Measurements from ENCODE around the gene CRHBP. TPM values are rescaled to one million over a fixed set of nuclear protein-coding genes. Genes with fewer than 3 reads are reported as not detected.
"Not testable (repeated sequence)": the region's sequence is repeated elsewhere in the genome, so short reads cannot be mapped to it uniquely, and the experiment has no call there.

Gene CRHBP
- total and polyA plus RNA-seq, 2 donors from 2014 or later: 8.6 to 67.7 TPM

DNA sequence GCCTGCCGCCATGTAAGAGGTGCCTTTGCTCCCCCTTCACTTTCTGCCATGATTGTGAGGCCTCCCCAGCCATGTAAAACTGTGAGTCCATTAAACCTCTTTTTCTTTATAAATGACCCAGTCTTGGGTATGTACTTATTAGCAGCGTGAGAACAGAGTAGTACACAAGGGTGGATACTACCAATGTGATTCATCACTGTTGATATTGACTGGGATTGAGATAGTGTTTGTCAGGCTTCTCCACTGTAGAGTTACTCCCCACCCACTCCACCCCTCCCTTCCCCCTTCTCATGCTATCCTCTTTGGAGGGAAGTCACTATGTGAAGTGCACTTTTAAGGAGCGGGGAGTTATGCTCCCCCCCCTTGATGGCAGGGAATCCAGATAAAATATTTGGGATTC, 11.4 kb upstream of the CRHBP start:
- H3K9me3 ChIP-seq (ENCODE audit: control insufficient read depth in 2 of 3, insufficient read depth in 1 of 3, low read length in 3 of 3): no peaks in the 10 kb centered on the region
- FAIRE-seq (no peak), DNase-seq (no peak)
- TF ChIP-seq, protein P1, sequence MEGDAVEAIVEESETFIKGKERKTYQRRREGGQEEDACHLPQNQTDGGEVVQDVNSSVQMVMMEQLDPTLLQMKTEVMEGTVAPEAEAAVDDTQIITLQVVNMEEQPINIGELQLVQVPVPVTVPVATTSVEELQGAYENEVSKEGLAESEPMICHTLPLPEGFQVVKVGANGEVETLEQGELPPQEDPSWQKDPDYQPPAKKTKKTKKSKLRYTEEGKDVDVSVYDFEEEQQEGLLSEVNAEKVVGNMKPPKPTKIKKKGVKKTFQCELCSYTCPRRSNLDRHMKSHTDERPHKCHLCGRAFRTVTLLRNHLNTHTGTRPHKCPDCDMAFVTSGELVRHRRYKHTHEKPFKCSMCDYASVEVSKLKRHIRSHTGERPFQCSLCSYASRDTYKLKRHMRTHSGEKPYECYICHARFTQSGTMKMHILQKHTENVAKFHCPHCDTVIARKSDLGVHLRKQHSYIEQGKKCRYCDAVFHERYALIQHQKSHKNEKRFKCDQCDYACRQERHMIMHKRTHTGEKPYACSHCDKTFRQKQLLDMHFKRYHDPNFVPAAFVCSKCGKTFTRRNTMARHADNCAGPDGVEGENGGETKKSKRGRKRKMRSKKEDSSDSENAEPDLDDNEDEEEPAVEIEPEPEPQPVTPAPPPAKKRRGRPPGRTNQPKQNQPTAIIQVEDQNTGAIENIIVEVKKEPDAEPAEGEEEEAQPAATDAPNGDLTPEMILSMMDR (IDR thresholded peaks at IDR 0.05; ENCODE audit: borderline replicate concordance, extremely low read depth, insufficient read depth): no peak
- no peaks in the 10 kb centered on the region for H3K36me3 ChIP-seq (ENCODE audit: control insufficient read depth in 2 of 3, insufficient read depth in 3 of 3, low read length in 3 of 3)
- no peak overlapping the region for H3K4me3 ChIP-seq (ENCODE audit: low read length in 3 of 3)
- no peaks in the 10 kb centered on the region for H3K27me3 ChIP-seq (ENCODE audit: control insufficient read depth, insufficient read depth, low read length)
- H3K9ac ChIP-seq (ENCODE audit: low read length in 3 of 3): no peak overlapping the region
- intact Hi-C loops (cut with DNase I): no loop called here
- no peak overlapping the region for H3K27ac ChIP-seq (ENCODE audit: low read depth in 2 of 2, low read length in 2 of 2)
- no peaks in the 10 kb centered on the region for H3K4me1 ChIP-seq (ENCODE audit: control insufficient read depth in 2 of 3, insufficient read depth in 2 of 3, low read depth in 1 of 3, low read length in 3 of 3)

DNA sequence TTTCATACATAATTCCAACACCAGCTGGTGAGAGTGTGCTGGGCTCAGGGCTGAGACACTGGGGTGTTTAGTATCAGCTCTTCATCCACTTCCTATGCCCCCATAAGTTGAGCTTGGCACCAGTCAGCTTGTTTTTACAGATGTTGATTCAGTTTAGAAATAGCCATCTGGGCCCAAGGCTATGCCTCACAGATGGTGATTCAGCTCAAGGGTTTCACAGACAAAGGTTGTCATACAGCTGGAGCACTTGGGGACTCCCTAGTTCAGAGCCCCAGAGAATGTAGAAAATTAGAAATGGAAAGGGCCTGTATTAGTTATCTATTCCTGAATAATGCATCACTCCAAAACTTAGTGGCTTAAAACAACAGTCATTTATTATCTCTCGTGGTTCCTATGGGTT, 10.3 kb upstream of the CRHBP start:
- no peak for FAIRE-seq
- no peak overlapping the region for H3K9ac ChIP-seq (ENCODE audit: low read length in 3 of 3)
- no peaks in the 10 kb centered on the region for H3K4me1 ChIP-seq (ENCODE audit: control insufficient read depth in 2 of 3, insufficient read depth in 2 of 3, low read depth in 1 of 3, low read length in 3 of 3)
- DNase-seq: no peak
- H3K27ac ChIP-seq (ENCODE audit: low read depth in 2 of 2, low read length in 2 of 2): no peak overlapping the region
- H3K9me3 ChIP-seq (ENCODE audit: control insufficient read depth in 2 of 3, insufficient read depth in 1 of 3, low read length in 3 of 3): no peaks in the 10 kb centered on the region
- H3K4me3 ChIP-seq (ENCODE audit: low read length in 3 of 3): no peak overlapping the region
- H3K27me3 ChIP-seq (ENCODE audit: control insufficient read depth, insufficient read depth, low read length): no peaks in the 10 kb centered on the region
- H3K36me3 ChIP-seq (ENCODE audit: control insufficient read depth in 2 of 3, insufficient read depth in 3 of 3, low read length in 3 of 3): no peaks in the 10 kb centered on the region
- intact Hi-C loops (cut with DNase I): no loop called here
- TF ChIP-seq, protein P1 (IDR thresholded peaks at IDR 0.05; ENCODE audit: borderline replicate concordance, extremely low read depth, insufficient read depth): no peak

DNA sequence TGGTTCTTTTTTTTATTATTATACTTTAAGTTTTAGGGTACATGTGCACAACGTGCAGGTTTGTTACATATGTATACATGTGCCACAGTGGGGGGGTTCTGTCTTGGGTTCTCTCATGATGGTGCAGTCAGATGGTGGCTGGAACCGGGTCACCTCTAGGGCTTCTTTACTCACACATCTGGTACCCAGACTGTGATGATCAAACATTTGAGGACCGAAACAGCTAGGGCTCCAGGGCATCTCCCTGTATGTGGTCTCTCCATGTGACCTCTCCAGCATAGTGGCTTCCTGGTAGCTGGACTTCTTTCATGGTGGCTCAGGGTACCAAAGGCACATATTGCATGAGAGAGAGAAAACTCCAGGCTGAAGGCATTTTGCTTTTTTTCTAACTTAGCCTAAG, 9.8 kb upstream of the CRHBP start:
- intact Hi-C loops (cut with DNase I): no loop called here
- TF ChIP-seq, protein P1 (IDR thresholded peaks at IDR 0.05; ENCODE audit: borderline replicate concordance, extremely low read depth, insufficient read depth): no peak
- no peak for FAIRE-seq
- H3K9ac ChIP-seq (ENCODE audit: low read length in 3 of 3): no peak overlapping the region
- no peak overlapping the region for H3K4me3 ChIP-seq (ENCODE audit: low read length in 3 of 3)
- no peaks in the 10 kb centered on the region for H3K4me1 ChIP-seq (ENCODE audit: control insufficient read depth in 2 of 3, insufficient read depth in 2 of 3, low read depth in 1 of 3, low read length in 3 of 3)
- H3K36me3 ChIP-seq (ENCODE audit: control insufficient read depth in 2 of 3, insufficient read depth in 3 of 3, low read length in 3 of 3): no peaks in the 10 kb centered on the region
- H3K9me3 ChIP-seq (ENCODE audit: control insufficient read depth in 2 of 3, insufficient read depth in 1 of 3, low read length in 3 of 3): no peaks in the 10 kb centered on the region
- H3K27me3 ChIP-seq (ENCODE audit: control insufficient read depth, insufficient read depth, low read length): no peaks in the 10 kb centered on the region
- no peak for DNase-seq
- H3K27ac ChIP-seq (ENCODE audit: low read depth in 2 of 2, low read length in 2 of 2): no peak overlapping the region

DNA sequence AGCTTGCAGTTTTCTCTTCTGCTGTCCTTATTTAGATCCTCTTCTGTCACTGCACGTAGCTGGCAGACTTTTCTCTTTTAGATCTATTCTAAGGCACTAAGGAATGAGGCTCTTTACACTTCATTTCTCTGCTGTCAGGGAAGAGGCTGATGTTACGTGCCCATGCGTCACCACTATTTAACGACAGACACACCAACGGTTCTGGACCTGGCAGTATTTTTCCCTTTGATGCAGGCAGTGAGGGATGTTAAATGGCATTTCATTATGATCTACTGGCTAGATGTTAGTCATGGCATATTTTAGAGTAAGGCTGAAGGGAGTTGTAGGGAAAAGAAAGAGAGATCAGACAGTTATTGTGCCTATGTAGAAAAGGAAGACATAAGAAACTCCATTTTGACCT, 8.2 kb upstream of the CRHBP start:
- Histone ChIP-seq H3K4me3 (ENCODE audit: low read length in 3 of 3) (no peak overlapping the region), H3K27me3 (ENCODE audit: control insufficient read depth, insufficient read depth, low read length) (no peaks in the 10 kb centered on the region), H3K36me3 (ENCODE audit: control insufficient read depth in 2 of 3, insufficient read depth in 3 of 3, low read length in 3 of 3) (no peaks in the 10 kb centered on the region), H3K9me3 (ENCODE audit: control insufficient read depth in 2 of 3, insufficient read depth in 1 of 3, low read length in 3 of 3) (no peaks in the 10 kb centered on the region), H3K27ac (ENCODE audit: low read depth in 2 of 2, low read length in 2 of 2) (no peak overlapping the region), H3K4me1 (ENCODE audit: control insufficient read depth in 2 of 3, insufficient read depth in 2 of 3, low read depth in 1 of 3, low read length in 3 of 3) (no peaks in the 10 kb centered on the region), H3K9ac (ENCODE audit: low read length in 3 of 3) (no peak overlapping the region)
- no peak for FAIRE-seq
- TF ChIP-seq, protein P1 (IDR thresholded peaks at IDR 0.05; ENCODE audit: borderline replicate concordance, extremely low read depth, insufficient read depth): no peak
- DNase-seq: peak in 2 of 5 donors; percentile 26 to 36
- intact Hi-C loops (cut with DNase I): no loop called here

DNA sequence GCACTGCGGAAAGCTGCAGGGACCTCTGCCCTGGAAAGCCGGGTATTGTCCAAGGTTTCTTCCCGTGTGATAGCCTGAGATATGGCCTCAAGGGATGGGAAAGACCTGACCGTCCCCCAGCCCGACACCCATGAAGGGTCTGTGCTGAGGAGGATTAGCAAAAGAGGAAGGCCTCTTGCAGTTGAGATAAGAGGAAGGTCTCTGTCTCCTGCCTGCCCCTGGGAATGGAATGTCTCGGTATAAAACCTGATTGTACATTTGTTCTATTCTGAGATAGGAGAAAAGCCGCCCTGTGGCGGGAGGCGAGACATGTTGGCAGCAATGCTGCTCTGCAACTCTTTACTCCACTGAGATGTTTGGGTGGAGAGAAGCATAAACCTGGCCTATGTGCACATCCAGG, 7.6 kb upstream of the CRHBP start:
- intact Hi-C loops (cut with DNase I); H3K27me3 ChIP-seq (ENCODE audit: control insufficient read depth, insufficient read depth, low read length); H3K36me3 ChIP-seq (ENCODE audit: control insufficient read depth in 2 of 3, insufficient read depth in 3 of 3, low read length in 3 of 3); H3K9ac ChIP-seq (ENCODE audit: low read length in 3 of 3); DNase-seq; H3K9me3 ChIP-seq (ENCODE audit: control insufficient read depth in 2 of 3, insufficient read depth in 1 of 3, low read length in 3 of 3); H3K4me3 ChIP-seq (ENCODE audit: low read length in 3 of 3); H3K27ac ChIP-seq (ENCODE audit: low read depth in 2 of 2, low read length in 2 of 2); FAIRE-seq; H3K4me1 ChIP-seq (ENCODE audit: control insufficient read depth in 2 of 3, insufficient read depth in 2 of 3, low read depth in 1 of 3, low read length in 3 of 3): not testable (repeated sequence)
